ENCODE data around the gene EMILIN2.

EMILIN2 gene

GRCh38 chr18:2918761-2919550 lies 72.2 kb downstream of the EMILIN2 start:
- DNase-seq = no peak

- DNase-seq = no peak
Observed at GRCh38 chr18:2919600-2919999, 72.8 kb downstream of the EMILIN2 start.

GRCh38 chr18:2920027-2920426 lies 73.2 kb downstream of the EMILIN2 start:
- no peak for DNase-seq

GRCh38 chr18:2920546-2921343 lies 73.9 kb downstream of the EMILIN2 start:
- DNase-seq = no peak

GRCh38 chr18:2921778-2922177 lies 75.0 kb downstream of the EMILIN2 start:
- DNase-seq = no peak

GRCh38 chr18:2923464-2923863 lies 76.7 kb downstream of the EMILIN2 start:
- no peak for DNase-seq

- no peak for DNase-seq
Observed at GRCh38 chr18:2924920-2925319, 78.1 kb downstream of the EMILIN2 start.

GRCh38 chr18:2926528-2926927 lies 79.7 kb downstream of the EMILIN2 start:
- DNase-seq = no peak

- DNase-seq = no peak
Observed at GRCh38 chr18:2927745-2928144, 80.9 kb downstream of the EMILIN2 start.

GRCh38 chr18:2932247-2933181 lies 85.7 kb downstream of the EMILIN2 start:
- peak; percentile 8 for DNase-seq

- no peak for DNase-seq
Observed at GRCh38 chr18:2933995-2934394, 87.2 kb downstream of the EMILIN2 start.

GRCh38 chr18:2935438-2936192 lies 88.8 kb downstream of the EMILIN2 start:
- DNase-seq = no peak

GRCh38 chr18:2939317-2939716 lies 92.5 kb downstream of the EMILIN2 start:
- no peak for DNase-seq

GRCh38 chr18:2948038-2948437 lies 101.2 kb downstream of the EMILIN2 start:
- no peak for DNase-seq

GRCh38 chr18:2952605-2953004 lies 105.8 kb downstream of the EMILIN2 start:
- no peak for DNase-seq

- DNase-seq = no peak
Observed at GRCh38 chr18:2953935-2954653, 107.3 kb downstream of the EMILIN2 start.

- no peak for DNase-seq
Observed at GRCh38 chr18:2954869-2955645, 108.3 kb downstream of the EMILIN2 start.

GRCh38 chr18:2956056-2956455 lies 109.2 kb downstream of the EMILIN2 start:
- DNase-seq = no peak

- DNase-seq = no peak
Observed at GRCh38 chr18:2958819-2959298, 112.1 kb downstream of the EMILIN2 start.

GRCh38 chr18:2959341-2959740 lies 112.5 kb downstream of the EMILIN2 start:
- DNase-seq = no peak
